Testis (tissue), 2 donors: ENCODE results near the gene KIF27.

Source experiments
- POLR2A ChIP-seq: fragments of 450-650 bp; IDR thresholded peaks from one replicate; pipeline ENCODE4 v1.6.1; 2017; ENCODE audit warnings: antibody characterized with exemption, mild to moderate bottlenecking, moderate library complexity
- TF ChIP-seq, protein P1 (sequence below), 3 experiments: fragments of 450-650 bp in 2 of 3; fragments of 200-600 bp in 1 of 3; sonication (generic) in 1 of 3; IDR thresholded peaks; one replicate each; pipeline ENCODE4 v1.5.1; 2016 to 2019; ENCODE audit warnings: antibody characterized with exemption in 3 of 3, mild to moderate bottlenecking in 2 of 3, moderate library complexity in 1 of 3

- TF ChIP-seq, protein P1, sequence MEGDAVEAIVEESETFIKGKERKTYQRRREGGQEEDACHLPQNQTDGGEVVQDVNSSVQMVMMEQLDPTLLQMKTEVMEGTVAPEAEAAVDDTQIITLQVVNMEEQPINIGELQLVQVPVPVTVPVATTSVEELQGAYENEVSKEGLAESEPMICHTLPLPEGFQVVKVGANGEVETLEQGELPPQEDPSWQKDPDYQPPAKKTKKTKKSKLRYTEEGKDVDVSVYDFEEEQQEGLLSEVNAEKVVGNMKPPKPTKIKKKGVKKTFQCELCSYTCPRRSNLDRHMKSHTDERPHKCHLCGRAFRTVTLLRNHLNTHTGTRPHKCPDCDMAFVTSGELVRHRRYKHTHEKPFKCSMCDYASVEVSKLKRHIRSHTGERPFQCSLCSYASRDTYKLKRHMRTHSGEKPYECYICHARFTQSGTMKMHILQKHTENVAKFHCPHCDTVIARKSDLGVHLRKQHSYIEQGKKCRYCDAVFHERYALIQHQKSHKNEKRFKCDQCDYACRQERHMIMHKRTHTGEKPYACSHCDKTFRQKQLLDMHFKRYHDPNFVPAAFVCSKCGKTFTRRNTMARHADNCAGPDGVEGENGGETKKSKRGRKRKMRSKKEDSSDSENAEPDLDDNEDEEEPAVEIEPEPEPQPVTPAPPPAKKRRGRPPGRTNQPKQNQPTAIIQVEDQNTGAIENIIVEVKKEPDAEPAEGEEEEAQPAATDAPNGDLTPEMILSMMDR (IDR thresholded peaks at IDR 0.05): no peak
- no peak for TF ChIP-seq POLR2A
Measured at GRCh38 chr9:83930881-83931280, 9.6 kb upstream of the KIF27 start.
